BJ (cell line): Measurements from ENCODE around the gene FKRP. TPM values are rescaled to one million over a fixed set of nuclear protein-coding genes. Genes with fewer than 3 reads are reported as not detected.
"Not testable (repeated sequence)": the region's sequence is repeated elsewhere in the genome, so short reads cannot be mapped to it uniquely, and the experiment has no call there.

Experiments
- CTCF ChIA-PET: fragments of 350-600 bp; formaldehyde crosslinking; extraction: SDS; loops from one replicate; lab custom pipeline; 2021; ENCODE audit warnings: antibody characterized with exemption, inconsistent platforms; lab: Yijun Ruan, JAX
- POLR2A ChIA-PET: fragments of 300-600 bp; sonication (Branson Sonifier 250); formaldehyde crosslinking; extraction: SDS; loops from one replicate; lab custom pipeline; 2021; ENCODE audit warnings: antibody characterized with exemption; lab: Charles Lee
- DNase-seq: peaks from one replicate; pipeline ENCODE4 v3.0.0-alpha.2; 2011; ENCODE audit warnings: low read depth
- H3K27me3 ChIP-seq: 2 replicates; pipeline ENCODE4 v1.6.0; 2011; ENCODE audit warnings: low read length; ENCODE audit not compliant: control insufficient read depth, insufficient read depth
- H3K36me3 ChIP-seq: 2 replicates; pipeline ENCODE4 v1.5.1; 2011; ENCODE audit warnings: low read length; ENCODE audit not compliant: control insufficient read depth, insufficient read depth
- H3K4me3 ChIP-seq: 2 replicates; pipeline ENCODE4 v1.5.1; 2011; ENCODE audit warnings: low read depth, mild to moderate bottlenecking, control low read depth, low read length
- polyA plus RNA-seq: library from polyadenylated mRNA; depleted of rRNA; stranded (reverse); fragments of >200 nt; gene quantifications from 2 replicates; pipeline ENCODE4 v1.2.3, GENCODE V29; 2011
- TF ChIP-seq, protein P1 (sequence below): IDR thresholded peaks from 2 replicates; pipeline ENCODE4 v1.5.1; 2011; ENCODE audit warnings: low read depth, mild to moderate bottlenecking, control low read depth, inconsistent platforms, low read length, moderate library complexity; ENCODE audit not compliant: insufficient read depth

Gene FKRP
- polyA plus RNA-seq, 1 experiment = 15.1 TPM

DNA sequence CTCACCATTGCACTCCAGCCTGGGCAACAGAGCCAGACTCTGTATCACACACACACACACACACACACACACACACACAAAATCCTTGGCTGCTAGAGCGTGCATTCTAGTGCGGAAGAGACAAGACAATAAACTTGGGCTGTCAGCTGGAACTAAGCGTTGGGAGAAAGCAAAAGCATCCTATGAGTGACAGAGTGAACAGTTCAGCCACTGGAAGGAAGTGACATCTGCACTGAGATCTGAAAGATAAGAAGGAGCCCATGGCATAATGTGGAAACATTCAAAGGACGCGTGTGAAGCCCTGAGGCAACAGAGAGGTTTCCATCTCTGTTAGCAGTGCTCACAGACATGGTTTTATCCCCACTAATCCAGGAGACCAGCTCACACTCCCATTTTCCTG is 46.1 kb downstream of the FKRP start:
- Histone ChIP-seq H3K36me3 (no peaks in the 10 kb centered on the region), H3K27me3 (no peaks in the 10 kb centered on the region), H3K4me3 (no peak overlapping the region)
- CTCF ChIA-PET = interaction anchor here (1.0 kb wide), 1 partner anchor 48 kb away, joined by 3 read pairs; no protein-coding TSS in a partner anchor
- POLR2A ChIA-PET = no interaction called here
- no peak for DNase-seq
- TF ChIP-seq, protein P1, sequence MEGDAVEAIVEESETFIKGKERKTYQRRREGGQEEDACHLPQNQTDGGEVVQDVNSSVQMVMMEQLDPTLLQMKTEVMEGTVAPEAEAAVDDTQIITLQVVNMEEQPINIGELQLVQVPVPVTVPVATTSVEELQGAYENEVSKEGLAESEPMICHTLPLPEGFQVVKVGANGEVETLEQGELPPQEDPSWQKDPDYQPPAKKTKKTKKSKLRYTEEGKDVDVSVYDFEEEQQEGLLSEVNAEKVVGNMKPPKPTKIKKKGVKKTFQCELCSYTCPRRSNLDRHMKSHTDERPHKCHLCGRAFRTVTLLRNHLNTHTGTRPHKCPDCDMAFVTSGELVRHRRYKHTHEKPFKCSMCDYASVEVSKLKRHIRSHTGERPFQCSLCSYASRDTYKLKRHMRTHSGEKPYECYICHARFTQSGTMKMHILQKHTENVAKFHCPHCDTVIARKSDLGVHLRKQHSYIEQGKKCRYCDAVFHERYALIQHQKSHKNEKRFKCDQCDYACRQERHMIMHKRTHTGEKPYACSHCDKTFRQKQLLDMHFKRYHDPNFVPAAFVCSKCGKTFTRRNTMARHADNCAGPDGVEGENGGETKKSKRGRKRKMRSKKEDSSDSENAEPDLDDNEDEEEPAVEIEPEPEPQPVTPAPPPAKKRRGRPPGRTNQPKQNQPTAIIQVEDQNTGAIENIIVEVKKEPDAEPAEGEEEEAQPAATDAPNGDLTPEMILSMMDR = no peak

DNA sequence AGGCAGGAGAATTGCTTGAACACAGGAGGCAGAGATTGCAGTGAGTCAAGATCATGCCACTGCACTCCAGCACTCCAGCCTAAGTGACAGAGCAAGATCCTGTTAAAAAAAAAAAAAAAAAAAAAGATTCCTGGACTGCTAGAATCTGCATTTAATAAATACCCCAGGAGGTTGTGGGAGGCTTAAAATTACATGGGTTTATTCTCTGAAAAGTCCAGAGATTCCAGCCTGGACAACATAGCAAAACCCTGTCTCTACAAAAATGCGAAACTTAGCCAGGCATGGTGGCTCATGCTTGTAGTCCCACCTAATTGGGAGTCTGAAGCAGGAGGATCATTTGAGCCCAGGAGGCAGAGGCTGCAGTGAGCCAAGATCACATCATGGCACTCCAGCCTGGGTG is 52.0 kb downstream of the FKRP start:
- TF ChIP-seq, protein P1 = no peak
- Histone ChIP-seq H3K36me3 (no peaks in the 10 kb centered on the region), H3K27me3 (no peaks in the 10 kb centered on the region), H3K4me3 (no peak overlapping the region)
- POLR2A ChIA-PET = no interaction called here
- no peak for DNase-seq
- CTCF ChIA-PET = interaction anchor here (0.7 to 1.5 kb wide), 5 partner anchors 10 to 38 kb away, joined by 3 to 4 read pairs (median 3); partner anchors contain the start of gene SLC1A5

DNA sequence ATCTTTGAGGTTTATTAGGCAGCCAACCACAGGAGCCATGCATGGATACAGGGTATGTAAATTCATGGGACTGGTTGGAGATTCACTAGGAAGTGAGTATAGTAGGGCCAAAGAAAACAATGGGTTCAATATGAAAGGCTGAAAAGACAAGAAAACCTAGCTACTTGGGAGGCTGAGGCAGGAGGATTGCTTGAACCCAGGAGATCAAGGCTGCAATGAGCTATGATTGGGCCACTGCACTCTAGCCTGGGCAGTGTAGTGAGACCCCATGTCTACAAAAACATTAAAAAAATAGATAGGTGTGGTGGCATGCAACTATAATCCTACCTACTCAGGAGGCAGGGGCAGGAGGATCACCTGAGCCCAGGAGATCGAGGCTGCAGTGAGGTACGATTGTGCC is 52.9 kb downstream of the FKRP start:
- POLR2A ChIA-PET = no interaction called here
- CTCF ChIA-PET = interaction anchor here (0.7 to 1.1 kb wide), 2 partner anchors 28 to 31 kb away, joined by 3 read pairs; no protein-coding TSS in a partner anchor
- no peaks in the 10 kb centered on the region for H3K27me3 ChIP-seq
- TF ChIP-seq, protein P1 = no peak
- H3K4me3 ChIP-seq = no peak overlapping the region
- H3K36me3 ChIP-seq = no peaks in the 10 kb centered on the region
- no peak for DNase-seq

DNA sequence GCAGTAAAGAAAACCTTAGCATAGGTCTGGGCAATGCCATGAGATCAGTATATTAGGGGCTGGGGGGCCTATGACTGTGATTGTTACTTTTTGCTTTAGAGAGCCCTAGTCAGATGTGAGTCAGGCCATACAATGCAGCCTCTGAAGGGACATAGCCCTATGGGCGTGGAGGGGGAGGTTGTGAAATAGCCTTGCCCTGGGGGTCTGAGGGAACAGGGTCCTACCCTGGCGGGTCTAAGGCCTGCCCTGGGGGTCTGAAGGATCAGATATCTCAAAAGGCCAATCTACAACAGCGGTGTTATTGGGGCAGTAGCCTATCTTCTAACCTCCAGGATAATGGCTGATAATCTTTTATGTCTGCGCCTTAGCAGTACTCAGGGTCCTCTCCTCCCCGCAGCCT is 56.3 kb downstream of the FKRP start:
- CTCF ChIA-PET = no interaction called here

DNA sequence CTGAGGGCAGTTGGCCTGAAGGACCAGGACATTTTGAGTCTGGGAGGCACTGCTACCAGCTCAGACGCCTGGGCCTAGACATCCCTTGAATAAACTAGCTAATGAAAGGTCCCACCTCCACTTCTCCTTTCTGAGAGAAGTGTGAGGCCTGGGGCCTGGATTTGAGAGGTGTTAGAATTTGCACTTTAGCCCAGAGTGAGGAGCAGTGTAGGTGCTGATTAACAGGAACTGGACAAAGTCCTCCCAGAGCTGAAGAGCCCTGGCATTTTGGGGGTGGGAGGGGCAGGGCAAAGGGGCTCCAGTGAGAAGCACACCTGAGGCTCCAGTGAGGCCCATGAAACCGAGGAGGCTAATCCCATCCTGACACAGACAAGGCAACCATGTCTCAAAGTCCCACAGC is 57.7 kb downstream of the FKRP start:
- POLR2A ChIA-PET = no interaction called here
- Histone ChIP-seq H3K27me3 (no peaks in the 10 kb centered on the region), H3K4me3 (no peak overlapping the region), H3K36me3 (no peaks in the 10 kb centered on the region)
- no peak for DNase-seq
- TF ChIP-seq, protein P1 = no peak
- CTCF ChIA-PET = no interaction called here

More for the DNA sequence above, 56.3 kb downstream of the FKRP start:
- Histone ChIP-seq H3K4me3 (no peak overlapping the region), H3K36me3 (no peaks in the 10 kb centered on the region), H3K27me3 (no peaks in the 10 kb centered on the region)
- no peak for DNase-seq
- POLR2A ChIA-PET = no interaction called here
- TF ChIP-seq, protein P1 = no peak

DNA sequence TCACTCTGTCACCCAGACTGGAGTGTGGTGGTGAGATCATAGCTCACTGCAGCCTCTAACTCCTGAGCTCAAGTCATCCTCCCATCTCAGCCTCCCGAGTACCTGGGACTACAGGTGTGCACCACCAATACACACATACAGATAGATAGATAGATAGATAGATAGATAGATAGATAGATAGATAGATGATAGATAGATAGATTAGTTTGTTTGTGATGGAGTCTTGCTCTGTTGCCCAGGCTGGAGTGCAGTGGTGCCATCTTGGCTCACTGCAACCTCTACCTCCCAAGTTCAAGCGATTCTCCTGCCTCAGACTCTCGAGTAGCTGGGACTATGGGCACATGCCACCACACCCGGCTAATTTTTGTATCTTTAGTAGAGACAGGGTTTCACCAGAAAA is 58.6 kb downstream of the FKRP start:
- H3K27me3 ChIP-seq, H3K36me3 ChIP-seq, POLR2A ChIA-PET, DNase-seq, H3K4me3 ChIP-seq: not testable (repeated sequence)
- CTCF ChIA-PET = interaction anchor here (0.6 to 0.7 kb wide), 2 partner anchors 186 to 209 kb away, joined by 3 to 4 read pairs; no protein-coding TSS in a partner anchor
